ENCODE results near the gene RANBP17.
"Not testable (repeated sequence)": the region's sequence is repeated elsewhere in the genome, so short reads cannot be mapped to it uniquely, and the experiment has no call there.

The RANBP17 gene

DNA sequence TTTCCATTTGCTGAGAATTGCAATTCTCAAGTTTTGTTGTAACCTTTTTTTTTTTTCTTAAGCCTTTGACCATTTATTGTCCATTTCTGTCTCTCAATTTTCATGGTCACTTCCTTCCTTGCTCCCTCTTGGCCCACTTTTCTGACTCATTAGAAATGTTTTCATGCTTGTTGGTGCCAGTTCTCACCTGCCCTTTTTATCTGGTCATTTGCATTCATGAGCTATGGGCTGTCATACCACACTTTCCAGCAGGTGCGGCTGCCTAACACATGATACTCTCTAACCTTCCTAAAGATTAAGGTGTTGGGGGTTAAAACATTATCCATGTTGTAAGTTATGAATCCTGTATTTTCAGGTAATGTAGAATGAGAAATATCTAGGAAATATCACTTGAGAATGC lies 296.8 kb downstream of the RANBP17 start:
- Histone ChIP-seq H3K4me3 (ENCODE audit: low read depth in 1 of 2, low read length in 2 of 2) (no peak overlapping the region), H3K36me3 (ENCODE audit: control insufficient read depth in 1 of 2, insufficient read depth in 2 of 2, low read length in 2 of 2) (no peaks in the 10 kb centered on the region), H3K9me3 (ENCODE audit: control insufficient read depth in 1 of 2, low read length in 2 of 2) (no peaks in the 10 kb centered on the region), H3K27me3 (ENCODE audit: low read depth, low read length) (no peaks in the 10 kb centered on the region), H3K27ac (ENCODE audit: low read length) (no peak overlapping the region), H3K4me1 (ENCODE audit: control insufficient read depth in 1 of 2, insufficient read depth in 2 of 2, low read length in 2 of 2) (no peaks in the 10 kb centered on the region)

GRCh38 chr5:171162165-171162564 lies 300.3 kb downstream of the RANBP17 start:
- no peak overlapping the region for H3K27ac ChIP-seq (ENCODE audit: low read length)
- H3K4me3 ChIP-seq (ENCODE audit: low read depth in 1 of 2, low read length in 2 of 2) = no peak overlapping the region
- no peaks in the 10 kb centered on the region for H3K9me3 ChIP-seq (ENCODE audit: control insufficient read depth in 1 of 2, low read length in 2 of 2)
- no peaks in the 10 kb centered on the region for H3K36me3 ChIP-seq (ENCODE audit: control insufficient read depth in 1 of 2, insufficient read depth in 2 of 2, low read length in 2 of 2)
- no peaks in the 10 kb centered on the region for H3K27me3 ChIP-seq (ENCODE audit: low read depth, low read length)
- no peaks in the 10 kb centered on the region for H3K4me1 ChIP-seq (ENCODE audit: control insufficient read depth in 1 of 2, insufficient read depth in 2 of 2, low read length in 2 of 2)

DNA sequence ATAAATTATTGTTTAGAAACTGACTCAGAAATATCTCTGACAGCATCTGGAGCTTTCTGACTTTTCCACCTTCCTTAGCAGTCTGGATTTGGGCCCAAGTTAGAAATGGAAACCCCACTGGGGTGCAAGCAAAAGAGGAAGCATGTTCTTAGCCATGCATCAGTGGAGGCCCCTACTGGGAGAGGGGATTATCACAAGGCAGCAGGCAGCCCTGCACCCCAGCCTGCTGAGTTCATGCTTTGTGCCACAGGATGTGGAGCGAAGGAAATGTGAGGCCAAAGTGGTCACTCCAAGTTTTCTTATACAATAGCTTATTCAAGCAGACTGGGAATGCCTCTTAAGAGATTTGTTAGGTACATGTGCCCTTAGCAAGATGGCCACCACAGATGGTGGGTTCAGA lies 300.8 kb downstream of the RANBP17 start:
- Histone ChIP-seq H3K4me1 (ENCODE audit: control insufficient read depth in 1 of 2, insufficient read depth in 2 of 2, low read length in 2 of 2) (no peaks in the 10 kb centered on the region), H3K4me3 (ENCODE audit: low read depth in 1 of 2, low read length in 2 of 2) (no peak overlapping the region), H3K27me3 (ENCODE audit: low read depth, low read length) (no peaks in the 10 kb centered on the region), H3K9me3 (ENCODE audit: control insufficient read depth in 1 of 2, low read length in 2 of 2) (no peaks in the 10 kb centered on the region), H3K36me3 (ENCODE audit: control insufficient read depth in 1 of 2, insufficient read depth in 2 of 2, low read length in 2 of 2) (no peaks in the 10 kb centered on the region), H3K27ac (ENCODE audit: low read length) (no peak overlapping the region)

DNA sequence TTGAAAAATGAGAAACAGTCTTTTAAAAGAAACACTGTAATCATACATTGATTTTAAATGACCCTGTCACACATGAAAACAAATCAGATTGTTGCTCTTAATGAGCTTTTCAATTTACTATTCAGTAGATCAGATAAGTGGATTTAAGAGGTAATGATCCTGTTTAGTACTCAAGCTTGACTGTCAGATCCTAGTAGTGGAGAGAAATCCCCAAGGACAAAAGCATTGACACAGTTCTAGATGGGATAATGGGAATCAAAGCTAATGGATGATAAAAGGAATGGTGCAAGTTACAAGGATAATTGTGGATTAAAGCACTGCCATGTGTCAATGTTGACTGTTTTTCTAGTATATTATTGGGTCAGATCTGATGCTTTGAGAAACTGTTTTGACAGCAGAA lies 304.9 kb downstream of the RANBP17 start:
- H3K4me3 ChIP-seq (ENCODE audit: low read depth in 1 of 2, low read length in 2 of 2) = no peak overlapping the region
- no peaks in the 10 kb centered on the region for H3K36me3 ChIP-seq (ENCODE audit: control insufficient read depth in 1 of 2, insufficient read depth in 2 of 2, low read length in 2 of 2)
- H3K27ac ChIP-seq (ENCODE audit: low read length) = no peak overlapping the region
- no peaks in the 10 kb centered on the region for H3K9me3 ChIP-seq (ENCODE audit: control insufficient read depth in 1 of 2, low read length in 2 of 2)
- H3K4me1 ChIP-seq (ENCODE audit: control insufficient read depth in 1 of 2, insufficient read depth in 2 of 2, low read length in 2 of 2) = no peaks in the 10 kb centered on the region
- H3K27me3 ChIP-seq (ENCODE audit: low read depth, low read length) = no peaks in the 10 kb centered on the region

DNA sequence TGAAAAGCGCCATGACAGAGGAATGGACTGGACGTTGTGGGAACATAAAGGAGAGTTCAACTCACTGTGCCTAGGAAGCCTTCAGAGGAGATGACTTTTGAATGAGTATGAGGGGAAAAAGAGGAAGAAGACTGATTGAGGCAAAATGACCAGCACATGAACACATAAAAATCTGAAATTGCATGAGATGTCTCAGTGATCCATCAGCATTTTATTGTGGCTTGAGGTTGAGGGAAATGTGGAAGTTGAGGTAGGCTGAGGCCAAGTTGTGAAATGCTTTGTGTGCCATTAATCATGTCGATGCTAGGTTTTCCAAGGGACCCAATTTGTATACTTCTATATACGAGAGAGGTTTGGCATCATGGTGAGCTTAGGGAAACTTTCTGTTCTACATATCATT lies 306.4 kb downstream of the RANBP17 start:
- Histone ChIP-seq H3K27ac (ENCODE audit: low read length) (no peak overlapping the region), H3K4me1 (ENCODE audit: control insufficient read depth in 1 of 2, insufficient read depth in 2 of 2, low read length in 2 of 2) (no peaks in the 10 kb centered on the region), H3K27me3 (ENCODE audit: low read depth, low read length) (no peaks in the 10 kb centered on the region), H3K36me3 (ENCODE audit: control insufficient read depth in 1 of 2, insufficient read depth in 2 of 2, low read length in 2 of 2) (no peaks in the 10 kb centered on the region), H3K9me3 (ENCODE audit: control insufficient read depth in 1 of 2, low read length in 2 of 2) (no peaks in the 10 kb centered on the region), H3K4me3 (ENCODE audit: low read depth in 1 of 2, low read length in 2 of 2) (no peak overlapping the region)

GRCh38 chr5:171174960-171175359 lies 313.1 kb downstream of the RANBP17 start:
- not testable (repeated sequence) for H3K27me3 ChIP-seq (ENCODE audit: low read depth, low read length); H3K9me3 ChIP-seq (ENCODE audit: control insufficient read depth in 1 of 2, low read length in 2 of 2); H3K36me3 ChIP-seq (ENCODE audit: control insufficient read depth in 1 of 2, insufficient read depth in 2 of 2, low read length in 2 of 2); H3K4me3 ChIP-seq (ENCODE audit: low read depth in 1 of 2, low read length in 2 of 2); H3K27ac ChIP-seq (ENCODE audit: low read length); H3K4me1 ChIP-seq (ENCODE audit: control insufficient read depth in 1 of 2, insufficient read depth in 2 of 2, low read length in 2 of 2)

- no peaks in the 10 kb centered on the region for H3K27me3 ChIP-seq (ENCODE audit: low read depth, low read length)
- no peaks in the 10 kb centered on the region for H3K36me3 ChIP-seq (ENCODE audit: control insufficient read depth in 1 of 2, insufficient read depth in 2 of 2, low read length in 2 of 2)
- no peaks in the 10 kb centered on the region for H3K9me3 ChIP-seq (ENCODE audit: control insufficient read depth in 1 of 2, low read length in 2 of 2)
- H3K27ac ChIP-seq (ENCODE audit: low read length) = no peak overlapping the region
- no peak overlapping the region for H3K4me3 ChIP-seq (ENCODE audit: low read depth in 1 of 2, low read length in 2 of 2)
- H3K4me1 ChIP-seq (ENCODE audit: control insufficient read depth in 1 of 2, insufficient read depth in 2 of 2, low read length in 2 of 2) = no peaks in the 10 kb centered on the region
These were observed 313.9 kb downstream of the RANBP17 start for GRCh38 chr5:171175746-171176145.

- not testable (repeated sequence) for H3K36me3 ChIP-seq (ENCODE audit: control insufficient read depth in 1 of 2, insufficient read depth in 2 of 2, low read length in 2 of 2); H3K9me3 ChIP-seq (ENCODE audit: control insufficient read depth in 1 of 2, low read length in 2 of 2); H3K27me3 ChIP-seq (ENCODE audit: low read depth, low read length); H3K4me3 ChIP-seq (ENCODE audit: low read depth in 1 of 2, low read length in 2 of 2); H3K4me1 ChIP-seq (ENCODE audit: control insufficient read depth in 1 of 2, insufficient read depth in 2 of 2, low read length in 2 of 2); H3K27ac ChIP-seq (ENCODE audit: low read length)
These were observed 316.4 kb downstream of the RANBP17 start for GRCh38 chr5:171178190-171178589.

DNA sequence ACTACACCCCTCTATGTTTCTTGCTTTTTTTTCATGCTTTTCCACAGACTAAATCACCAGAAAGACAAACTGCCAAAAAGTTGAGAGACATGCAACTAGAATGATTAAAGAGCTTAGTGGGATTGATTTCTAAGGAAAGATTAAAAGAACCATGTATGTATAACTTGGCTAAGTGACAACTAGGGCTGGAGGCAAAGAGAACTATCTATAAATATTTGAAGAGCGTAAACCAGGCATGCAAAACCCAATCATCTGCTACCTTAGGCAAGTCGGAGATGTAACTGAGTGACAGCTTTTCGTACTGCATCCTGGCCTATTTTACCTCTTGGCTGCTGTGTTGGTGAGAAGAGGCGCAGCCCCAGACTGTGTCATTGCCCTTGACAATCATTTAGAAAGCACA lies 326.2 kb downstream of the RANBP17 start:
- Histone ChIP-seq H3K27ac (ENCODE audit: low read length) (no peak overlapping the region), H3K4me1 (ENCODE audit: control insufficient read depth in 1 of 2, insufficient read depth in 2 of 2, low read length in 2 of 2) (no peaks in the 10 kb centered on the region), H3K9me3 (ENCODE audit: control insufficient read depth in 1 of 2, low read length in 2 of 2) (no peaks in the 10 kb centered on the region), H3K4me3 (ENCODE audit: low read depth in 1 of 2, low read length in 2 of 2) (no peak overlapping the region), H3K36me3 (ENCODE audit: control insufficient read depth in 1 of 2, insufficient read depth in 2 of 2, low read length in 2 of 2) (peaks cover 0 to 4% of the 10 kb centered on the region in 2 donors), H3K27me3 (ENCODE audit: low read depth, low read length) (no peaks in the 10 kb centered on the region)

GRCh38 chr5:171189442-171189841 lies 327.6 kb downstream of the RANBP17 start:
- no peak overlapping the region for H3K27ac ChIP-seq (ENCODE audit: low read length)
- no peaks in the 10 kb centered on the region for H3K4me1 ChIP-seq (ENCODE audit: control insufficient read depth in 1 of 2, insufficient read depth in 2 of 2, low read length in 2 of 2)

DNA sequence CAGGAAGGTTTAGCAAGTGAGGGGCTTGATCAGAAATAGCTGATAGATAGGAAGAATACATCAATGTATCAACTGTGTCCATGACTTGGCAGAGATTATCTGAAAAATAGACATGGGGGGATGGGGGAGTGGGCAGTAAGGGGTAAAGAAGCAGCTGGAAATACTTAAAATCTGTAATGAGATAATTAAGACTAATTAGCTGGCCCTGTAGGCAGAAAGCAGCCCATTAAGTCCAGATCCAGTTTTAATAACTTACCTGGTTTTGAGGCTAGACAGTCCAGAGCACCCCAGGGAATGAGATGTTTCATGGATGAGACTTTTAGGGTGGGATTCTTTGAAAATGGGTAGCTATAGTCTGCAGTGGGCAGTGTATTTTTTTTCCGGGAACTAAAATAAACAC lies 330.3 kb downstream of the RANBP17 start:
- H3K9me3 ChIP-seq (ENCODE audit: control insufficient read depth in 1 of 2, low read length in 2 of 2) = no peaks in the 10 kb centered on the region
- H3K27me3 ChIP-seq (ENCODE audit: low read depth, low read length) = no peaks in the 10 kb centered on the region
- H3K4me1 ChIP-seq (ENCODE audit: control insufficient read depth in 1 of 2, insufficient read depth in 2 of 2, low read length in 2 of 2) = no peaks in the 10 kb centered on the region
- H3K4me3 ChIP-seq (ENCODE audit: low read depth in 1 of 2, low read length in 2 of 2) = no peak overlapping the region
- H3K36me3 ChIP-seq (ENCODE audit: control insufficient read depth in 1 of 2, insufficient read depth in 2 of 2, low read length in 2 of 2) = no peaks in the 10 kb centered on the region
- H3K27ac ChIP-seq (ENCODE audit: low read length) = no peak overlapping the region

More at GRCh38 chr5:171189442-171189841, 327.6 kb downstream of the RANBP17 start:
- Histone ChIP-seq H3K9me3 (ENCODE audit: control insufficient read depth in 1 of 2, low read length in 2 of 2) (no peaks in the 10 kb centered on the region), H3K27me3 (ENCODE audit: low read depth, low read length) (no peaks in the 10 kb centered on the region), H3K36me3 (ENCODE audit: control insufficient read depth in 1 of 2, insufficient read depth in 2 of 2, low read length in 2 of 2) (no peaks in the 10 kb centered on the region), H3K4me3 (ENCODE audit: low read depth in 1 of 2, low read length in 2 of 2) (no peak overlapping the region)

- H3K27me3 ChIP-seq (ENCODE audit: low read depth, low read length) = no peaks in the 10 kb centered on the region
- H3K9me3 ChIP-seq (ENCODE audit: control insufficient read depth in 1 of 2, low read length in 2 of 2) = no peaks in the 10 kb centered on the region
- no peak overlapping the region for H3K27ac ChIP-seq (ENCODE audit: low read length)
- H3K36me3 ChIP-seq (ENCODE audit: control insufficient read depth in 1 of 2, insufficient read depth in 2 of 2, low read length in 2 of 2) = no peaks in the 10 kb centered on the region
- H3K4me3 ChIP-seq (ENCODE audit: low read depth in 1 of 2, low read length in 2 of 2) = no peak overlapping the region
- no peaks in the 10 kb centered on the region for H3K4me1 ChIP-seq (ENCODE audit: control insufficient read depth in 1 of 2, insufficient read depth in 2 of 2, low read length in 2 of 2)
These were observed 339.5 kb downstream of the RANBP17 start for GRCh38 chr5:171201310-171201709.

Measured in muscle layer of duodenum (tissue), 2 donors.